H1 (cell line): ENCODE results near the gene ATP7B.

Source experiments
- CREB1 ChIP-seq: IDR thresholded peaks from 2 replicates; pipeline ENCODE4 v1.6.1; 2012; ENCODE audit warnings: inconsistent platforms
- POLR2A ChIP-seq, 2 experiments: IDR thresholded peaks; 1 replicate in 1 of 2; 2 replicates in 1 of 2; pipeline ENCODE4 v1.6.1; 2011; ENCODE audit warnings: low read depth in 2 of 2, low read length in 2 of 2, mild to moderate bottlenecking in 2 of 2; ENCODE audit errors: control extremely low read depth in 1 of 2
- TF ChIP-seq, protein P1 (sequence below), 3 experiments: IDR thresholded peaks; 1 replicate in 2 of 3; 2 replicates in 1 of 3; pipeline versions ENCODE4 v1.5.1 to v1.6.1; 2011; ENCODE audit warnings: low read length in 3 of 3, mild to moderate bottlenecking in 3 of 3, inconsistent platforms in 2 of 3, low read depth in 1 of 3, moderate library complexity in 1 of 3; ENCODE audit not compliant: insufficient read depth in 1 of 3; ENCODE audit errors: control extremely low read depth in 1 of 3

GRCh38 chr13:51921790-51922740, 89.2 kb downstream of the ATP7B start:
- TF ChIP-seq POLR2A (IDR thresholded peaks at IDR 0.05; ENCODE audit: control extremely low read depth in 1 of 2, low read depth in 2 of 2, low read length in 2 of 2) (no peak), CREB1 (no peak)
- TF ChIP-seq, protein P1, sequence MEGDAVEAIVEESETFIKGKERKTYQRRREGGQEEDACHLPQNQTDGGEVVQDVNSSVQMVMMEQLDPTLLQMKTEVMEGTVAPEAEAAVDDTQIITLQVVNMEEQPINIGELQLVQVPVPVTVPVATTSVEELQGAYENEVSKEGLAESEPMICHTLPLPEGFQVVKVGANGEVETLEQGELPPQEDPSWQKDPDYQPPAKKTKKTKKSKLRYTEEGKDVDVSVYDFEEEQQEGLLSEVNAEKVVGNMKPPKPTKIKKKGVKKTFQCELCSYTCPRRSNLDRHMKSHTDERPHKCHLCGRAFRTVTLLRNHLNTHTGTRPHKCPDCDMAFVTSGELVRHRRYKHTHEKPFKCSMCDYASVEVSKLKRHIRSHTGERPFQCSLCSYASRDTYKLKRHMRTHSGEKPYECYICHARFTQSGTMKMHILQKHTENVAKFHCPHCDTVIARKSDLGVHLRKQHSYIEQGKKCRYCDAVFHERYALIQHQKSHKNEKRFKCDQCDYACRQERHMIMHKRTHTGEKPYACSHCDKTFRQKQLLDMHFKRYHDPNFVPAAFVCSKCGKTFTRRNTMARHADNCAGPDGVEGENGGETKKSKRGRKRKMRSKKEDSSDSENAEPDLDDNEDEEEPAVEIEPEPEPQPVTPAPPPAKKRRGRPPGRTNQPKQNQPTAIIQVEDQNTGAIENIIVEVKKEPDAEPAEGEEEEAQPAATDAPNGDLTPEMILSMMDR (IDR thresholded peaks at IDR 0.05; ENCODE audit: control extremely low read depth in 1 of 3, insufficient read depth in 1 of 3, low read depth in 1 of 3, low read length in 3 of 3): no peak
